Sigmoid colon (tissue), 7 donors: ENCODE measurements around the gene RNF217. TPM values are rescaled to one million over a fixed set of nuclear protein-coding genes. Genes with fewer than 3 reads are reported as not detected.

Source experiments
- DNase-seq: peaks from one replicate; pipeline ENCODE4 v3.0.0-alpha.2; 2019
- H3K27ac ChIP-seq, 4 donors: fragments of 200-600 bp; sonication (generic); one replicate each; pipeline ENCODE4 v1.5.1; 2016 to 2019; ENCODE audit warnings: mild to moderate bottlenecking in 1 of 4
- H3K27me3 ChIP-seq, 3 donors: fragments of 200-600 bp; sonication (generic); one replicate each; pipeline ENCODE4 v1.5.1; 2019; ENCODE audit warnings: mild to moderate bottlenecking in 1 of 3
- H3K36me3 ChIP-seq, 4 donors: fragments of 200-600 bp; sonication (generic); one replicate each; pipeline ENCODE4 v1.5.1; 2016 to 2019
- H3K4me1 ChIP-seq, 4 donors: fragments of 200-600 bp; sonication (generic); one replicate each; pipeline ENCODE4 v1.5.1; 2017 to 2019
- H3K4me3 ChIP-seq, 4 donors: fragments of 200-600 bp; sonication (generic); one replicate each; pipeline ENCODE4 v1.5.1; 2017 to 2019; ENCODE audit warnings: mild to moderate bottlenecking in 2 of 4, moderate library complexity in 1 of 4
- H3K9me3 ChIP-seq, 4 donors: fragments of 200-600 bp in 3 of 4; sonication (generic) in 3 of 4; one replicate each; pipeline versions ENCODE4 v1.5.1 to v1.6.1; 2013 to 2019
- CTCF ChIP-seq, 4 experiments: fragments of 450-650 bp in 3 of 4; fragments of 200-600 bp in 1 of 4; IDR thresholded peaks; one replicate each; pipeline ENCODE4 v1.5.1; 2016 to 2019; ENCODE audit warnings: antibody characterized with exemption in 4 of 4, mild to moderate bottlenecking in 3 of 4, moderate library complexity in 2 of 4
- EP300 ChIP-seq, 4 donors: sonication (generic); formaldehyde crosslinking; IDR thresholded peaks; one replicate each; pipeline ENCODE4 v1.6.1; 2017; ENCODE audit warnings: antibody characterized with exemption in 4 of 4
- POLR2A ChIP-seq, 2 donors: fragments of 450-650 bp; IDR thresholded peaks; one replicate each; pipeline ENCODE4 v1.6.1; 2016; ENCODE audit warnings: antibody characterized with exemption in 2 of 2, mild to moderate bottlenecking in 2 of 2, moderate library complexity in 2 of 2
- POLR2AphosphoS5 ChIP-seq, 4 donors: sonication (generic); formaldehyde crosslinking; IDR thresholded peaks; one replicate each; pipeline ENCODE4 v1.6.1; 2017; ENCODE audit warnings: antibody characterized with exemption in 4 of 4
- WGBS, 2 donors: extraction: QIAGEN DNeasy Blood & Tissue Kit; methylation state at CpG; one replicate each; pipeline ENCODE4 v1.1.7; 2013; 5-methylcytosine and 5-hydroxymethylcytosine counted together
- intact Hi-C: fragments of 100-400 bp; cut with DNase I; formaldehyde crosslinking; loops from one replicate; pipeline ENCODE4 v1.15.1; 2023
- polyA plus RNA-seq, 3 donors: library from polyadenylated mRNA; stranded (reverse); fragments of 200-250 nt; gene quantifications; one replicate each; pipeline ENCODE4 v1.2.3, GENCODE V29; 2013
- total RNA-seq, 4 donors: library from RNA; depleted of rRNA; stranded (reverse); fragments of >200 nt; gene quantifications; one replicate each; pipeline ENCODE4 v1.1.0, GENCODE V29; 2016
- donor health status: healthy with polysubstance abuse.
- donor health status: Bipolar disorder and iron deficiency.
- donor health status: healthy.

Gene RNF217
- total and polyA plus RNA-seq, 7 donors = 1.8 to 55.9 (median 35.7) TPM

DNA sequence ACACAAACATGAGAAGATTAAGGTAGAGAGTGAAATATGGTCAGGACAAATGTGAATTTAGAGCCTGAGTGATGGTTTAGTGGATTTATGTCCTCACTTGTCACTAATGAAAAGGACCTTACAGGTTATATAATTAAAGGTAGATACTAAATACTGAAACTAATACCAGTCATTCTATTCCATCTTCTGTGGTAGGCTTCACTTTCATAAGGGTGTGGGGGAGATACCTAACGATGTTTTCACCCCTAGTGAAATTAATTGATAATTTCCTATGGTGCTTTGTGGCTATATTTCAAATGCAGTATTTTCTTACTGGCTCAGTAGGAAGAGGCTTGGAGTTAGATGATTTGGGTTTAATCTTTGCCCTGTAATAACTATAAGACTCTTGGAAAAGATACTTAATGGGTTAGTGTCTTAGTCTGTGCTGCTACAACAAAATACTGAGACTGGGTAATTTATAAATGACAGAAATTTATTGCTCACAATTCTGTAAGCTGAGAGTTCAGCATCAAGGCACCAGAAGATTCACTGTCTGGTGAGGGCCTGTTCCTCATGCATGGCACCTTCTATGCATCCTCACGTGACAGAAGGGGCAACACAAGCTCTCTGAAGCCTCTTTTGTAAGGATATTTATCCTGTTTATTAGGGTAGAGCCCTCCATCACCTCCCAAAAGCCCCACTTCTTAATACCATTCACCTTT, 21.3 kb downstream of the RNF217 start:
- H3K4me3 ChIP-seq = no peak overlapping the region
- intact Hi-C loops = no loop called here
- TF ChIP-seq POLR2AphosphoS5 (IDR thresholded peaks at IDR 0.05) (no peak), EP300 (IDR thresholded peaks at IDR 0.05) (no peak), POLR2A (IDR thresholded peaks at IDR 0.05) (no peak), CTCF (IDR thresholded peaks at IDR 0.05) (no peak)
- H3K27ac ChIP-seq = no peak overlapping the region
- H3K36me3 ChIP-seq = peaks cover 0 to 4% (median 2%) of the 10 kb centered on the region in 4 donors
- H3K9me3 ChIP-seq = no peaks in the 10 kb centered on the region
- H3K27me3 ChIP-seq = no peaks in the 10 kb centered on the region
- WGBS, 2 donors = 85% methylated on average over 2 of the region's 2 CpGs
- no peak for DNase-seq
- H3K4me1 ChIP-seq = peaks cover 0 to 76% (median 46%) of the 10 kb centered on the region in 4 donors

DNA sequence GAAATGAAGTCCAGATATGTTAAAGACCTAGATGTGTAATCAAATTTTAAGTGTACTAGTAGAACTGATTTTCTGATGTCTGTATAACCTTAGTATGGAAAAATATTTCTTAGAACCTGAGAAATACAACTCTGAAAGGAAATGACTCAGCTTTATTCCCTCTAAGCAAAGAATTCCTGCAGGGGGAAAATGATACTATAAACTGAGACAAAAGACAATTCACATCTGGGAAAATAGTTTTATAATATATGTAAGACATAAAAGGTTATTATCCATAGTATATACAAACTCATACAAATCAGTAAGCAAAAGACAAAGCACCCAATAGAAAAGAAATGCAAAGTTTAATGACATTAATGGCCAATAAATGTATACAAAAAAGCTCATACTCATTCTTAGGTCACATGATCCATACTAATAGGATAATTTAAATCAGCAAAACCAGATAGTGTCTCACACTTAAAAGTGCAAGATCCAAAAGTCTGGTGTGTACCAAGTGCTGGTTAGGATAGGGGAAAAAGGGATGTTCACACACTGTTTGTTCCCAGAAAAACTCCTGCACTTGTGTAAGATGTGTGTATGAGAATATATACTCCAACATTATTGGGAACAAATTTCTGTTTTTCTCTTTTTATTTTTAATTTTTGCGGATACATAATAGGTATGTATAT, 22.6 kb downstream of the RNF217 start:
- H3K4me3 ChIP-seq = no peak overlapping the region
- no peaks in the 10 kb centered on the region for H3K9me3 ChIP-seq
- peaks cover 0 to 73% (median 42%) of the 10 kb centered on the region in 4 donors for H3K4me1 ChIP-seq
- H3K36me3 ChIP-seq = no peaks in the 10 kb centered on the region
- 98% methylated on average over 1 of the region's 1 CpG for WGBS, 2 donors
- no peaks in the 10 kb centered on the region for H3K27me3 ChIP-seq
- no peak for TF ChIP-seq POLR2AphosphoS5 (IDR thresholded peaks at IDR 0.05)
- TF ChIP-seq CTCF (IDR thresholded peaks at IDR 0.05) = no peak
- TF ChIP-seq EP300 (IDR thresholded peaks at IDR 0.05) = no peak
- TF ChIP-seq POLR2A (IDR thresholded peaks at IDR 0.05) = no peak
- no peak for DNase-seq
- intact Hi-C loops = no loop called here
- no peak overlapping the region for H3K27ac ChIP-seq

DNA sequence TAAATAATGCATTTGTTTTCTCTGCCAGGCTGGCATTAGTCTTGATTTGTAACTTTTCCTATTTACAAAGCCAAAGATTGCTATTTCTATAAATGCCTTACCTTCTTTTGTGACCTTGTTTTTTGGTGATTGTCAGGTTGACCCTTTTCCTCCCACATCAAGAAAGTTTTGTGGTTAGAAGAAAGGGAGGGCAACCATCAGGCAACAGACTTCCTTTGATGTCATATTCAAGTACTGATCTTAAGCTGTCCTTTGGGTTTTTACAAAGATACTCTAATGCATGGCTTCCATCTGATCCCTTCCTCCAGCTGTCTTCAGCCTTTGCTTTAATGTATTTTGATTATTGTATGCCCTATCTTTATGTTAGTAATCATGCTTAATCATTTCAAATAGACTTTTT, 23.9 kb downstream of the RNF217 start:
- no peaks in the 10 kb centered on the region for H3K9me3 ChIP-seq
- no peak for TF ChIP-seq CTCF (IDR thresholded peaks at IDR 0.05)
- TF ChIP-seq EP300 (IDR thresholded peaks at IDR 0.05) = no peak
- TF ChIP-seq POLR2A (IDR thresholded peaks at IDR 0.05) = no peak
- no peak for TF ChIP-seq POLR2AphosphoS5 (IDR thresholded peaks at IDR 0.05)
- intact Hi-C loops = no loop called here

DNA sequence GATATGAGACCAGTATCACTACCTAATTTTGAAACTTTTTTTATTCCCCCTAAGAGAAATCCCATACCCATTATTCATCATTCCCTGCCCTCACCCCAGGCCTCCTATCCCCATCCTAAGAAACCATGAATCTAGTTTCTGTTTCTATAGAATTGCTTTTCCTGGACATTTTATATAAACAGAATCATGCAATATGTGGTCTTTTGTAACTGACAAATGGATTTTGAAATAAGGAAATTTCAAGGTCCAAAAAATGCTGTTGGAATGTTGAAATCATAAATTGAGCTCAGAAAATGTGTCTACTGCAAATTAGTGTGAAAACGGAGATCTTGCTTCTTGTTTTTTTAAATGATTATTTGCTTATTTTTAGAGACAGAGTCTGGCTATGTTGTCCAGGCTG, 25.1 kb downstream of the RNF217 start:
- no peaks in the 10 kb centered on the region for H3K27me3 ChIP-seq
- H3K36me3 ChIP-seq = no peaks in the 10 kb centered on the region
- no peak overlapping the region for H3K27ac ChIP-seq
- intact Hi-C loops = no loop called here
- no peak overlapping the region for H3K4me3 ChIP-seq
- WGBS, 2 donors = 81 to 86% methylated on average over 1 of the region's 1 CpG
- DNase-seq = no peak
- no peak for TF ChIP-seq EP300 (IDR thresholded peaks at IDR 0.05)
- no peak for TF ChIP-seq CTCF (IDR thresholded peaks at IDR 0.05)
- TF ChIP-seq POLR2AphosphoS5 (IDR thresholded peaks at IDR 0.05) = no peak
- no peak for TF ChIP-seq POLR2A (IDR thresholded peaks at IDR 0.05)
- no peaks in the 10 kb centered on the region for H3K9me3 ChIP-seq
- H3K4me1 ChIP-seq = peaks cover 0 to 73% (median 38%) of the 10 kb centered on the region in 4 donors

More for the DNA sequence above, 23.9 kb downstream of the RNF217 start:
- Histone ChIP-seq H3K27ac (no peak overlapping the region), H3K36me3 (no peaks in the 10 kb centered on the region), H3K4me1 (peaks cover 0 to 67% (median 37%) of the 10 kb centered on the region in 4 donors), H3K4me3 (no peak overlapping the region), H3K27me3 (no peaks in the 10 kb centered on the region)
- DNase-seq = no peak
